Caki2 (cell line): Measurements from ENCODE around the gene POU3F3. TPM values are rescaled to one million over a fixed set of nuclear protein-coding genes. Genes with fewer than 3 reads are reported as not detected.
A peak's percentile ranks its signal among the peaks of the same experiment; 100 is the strongest.

Experiments used
- DNase-seq: peaks from one replicate; pipeline ENCODE4 v3.0.0-alpha.2; 2015; ENCODE audit warnings: low read depth
- in situ Hi-C: cut with HindIII; loops from 2 replicates; pipeline ENCODE4 v1.10.0; 2016; ENCODE audit warnings: low sequenced_read_pairs, low pct_unique_long_range_greater_than_20kb, mixed read lengths
- total RNA-seq: library from RNA; depleted of rRNA; stranded (reverse); fragments of >200 nt; shearing (Covaris generic); gene quantifications from 2 replicates; pipeline ENCODE4 v1.2.3, GENCODE V29; 2014; ENCODE audit warnings: low replicate concordance; rRNA removed

POU3F3 gene
- 48.8 and 57.1 TPM in 2 replicates for total RNA-seq

- in situ Hi-C loops, result no loop called here
- DNase-seq, result peak; percentile 100
Observed at GRCh38 chr2:104853534-104854497, at the start of gene POU3F3. Gene POU3F3, plus strand, starts transcription at chr2:104854115. Its CDS starts 1,396 bp downstream, at chr2:104855511.

- in situ Hi-C loops, result no loop called here
- DNase-seq, result no peak
Observed at GRCh38 chr2:104804148-104804890, 49.6 kb upstream of the POU3F3 start.

- in situ Hi-C loops, result no loop called here
- no peak for DNase-seq
Observed at GRCh38 chr2:104812286-104812685, 41.6 kb upstream of the POU3F3 start.

- in situ Hi-C loops, result no loop called here
- no peak for DNase-seq
Observed at GRCh38 chr2:104816143-104816542, 37.8 kb upstream of the POU3F3 start.

GRCh38 chr2:104818264-104818663 is 35.7 kb upstream of the POU3F3 start:
- no peak for DNase-seq
- in situ Hi-C loops, result no loop called here

- no peak for DNase-seq
- in situ Hi-C loops, result no loop called here
Observed at GRCh38 chr2:104820126-104820525, 33.8 kb upstream of the POU3F3 start.

- in situ Hi-C loops, result no loop called here
- peak; percentile 74 for DNase-seq
Observed at GRCh38 chr2:104825124-104825865, 28.6 kb upstream of the POU3F3 start.

GRCh38 chr2:104826016-104826415 is 27.9 kb upstream of the POU3F3 start:
- in situ Hi-C loops, result no loop called here
- DNase-seq, result peak; percentile 32

- no peak for DNase-seq
- in situ Hi-C loops, result no loop called here
Observed at GRCh38 chr2:104831742-104832141, 22.2 kb upstream of the POU3F3 start.

GRCh38 chr2:104834431-104835153 is 19.3 kb upstream of the POU3F3 start:
- DNase-seq, result peak; percentile 32
- in situ Hi-C loops, result no loop called here

- in situ Hi-C loops, result no loop called here
- no peak for DNase-seq
Observed at GRCh38 chr2:104836265-104836664, 17.6 kb upstream of the POU3F3 start.

- in situ Hi-C loops, result no loop called here
- DNase-seq, result no peak
Observed at GRCh38 chr2:104836841-104837240, 17.1 kb upstream of the POU3F3 start.

GRCh38 chr2:104840156-104840555 is 13.8 kb upstream of the POU3F3 start:
- in situ Hi-C loops, result no loop called here
- no peak for DNase-seq

GRCh38 chr2:104840893-104841585 is 12.9 kb upstream of the POU3F3 start:
- DNase-seq, result peak; percentile 57
- in situ Hi-C loops, result no loop called here

- DNase-seq, result peak; percentile 61
- in situ Hi-C loops, result no loop called here
Observed at GRCh38 chr2:104841744-104842143, 12.2 kb upstream of the POU3F3 start.

GRCh38 chr2:104844807-104845551 is 8.9 kb upstream of the POU3F3 start:
- DNase-seq, result peak; percentile 88
- in situ Hi-C loops, result no loop called here

GRCh38 chr2:104845552-104845931 is 8.4 kb upstream of the POU3F3 start:
- in situ Hi-C loops, result no loop called here
- no peak for DNase-seq
